BE2C (cell line): ENCODE data around the gene CUEDC1.
A peak's percentile ranks its signal among the peaks of the same experiment; 100 is the strongest.

Experiments
- DNase-seq: peaks from one replicate; pipeline ENCODE4 v3.0.0-alpha.2; 2020
- H3K27me3 ChIP-seq: fragments of 250-450 bp; sonication (Bioruptor Pico); 2 replicates; pipeline ENCODE4 v1.5.1; 2020; ENCODE audit warnings: mild to moderate bottlenecking
- H3K36me3 ChIP-seq: fragments of 250-450 bp; sonication (Bioruptor Pico); 2 replicates; pipeline ENCODE4 v1.5.1; 2020; ENCODE audit warnings: mild to moderate bottlenecking
- H3K4me1 ChIP-seq: fragments of 250-450 bp; sonication (Bioruptor Pico); 2 replicates; pipeline ENCODE4 v1.5.1; 2020
- H3K4me3 ChIP-seq: 2 replicates; pipeline ENCODE4 v1.5.1; 2011; ENCODE audit warnings: low read depth, low read length
- H3K9me3 ChIP-seq: fragments of 250-450 bp; sonication (Bioruptor Pico); 2 replicates; pipeline ENCODE4 v1.5.1; 2020
- TF ChIP-seq, protein P1 (sequence below): IDR thresholded peaks from 2 replicates; pipeline ENCODE4 v1.5.1; 2012; ENCODE audit warnings: mild to moderate bottlenecking, low read depth, low read length

CUEDC1 gene

DNA sequence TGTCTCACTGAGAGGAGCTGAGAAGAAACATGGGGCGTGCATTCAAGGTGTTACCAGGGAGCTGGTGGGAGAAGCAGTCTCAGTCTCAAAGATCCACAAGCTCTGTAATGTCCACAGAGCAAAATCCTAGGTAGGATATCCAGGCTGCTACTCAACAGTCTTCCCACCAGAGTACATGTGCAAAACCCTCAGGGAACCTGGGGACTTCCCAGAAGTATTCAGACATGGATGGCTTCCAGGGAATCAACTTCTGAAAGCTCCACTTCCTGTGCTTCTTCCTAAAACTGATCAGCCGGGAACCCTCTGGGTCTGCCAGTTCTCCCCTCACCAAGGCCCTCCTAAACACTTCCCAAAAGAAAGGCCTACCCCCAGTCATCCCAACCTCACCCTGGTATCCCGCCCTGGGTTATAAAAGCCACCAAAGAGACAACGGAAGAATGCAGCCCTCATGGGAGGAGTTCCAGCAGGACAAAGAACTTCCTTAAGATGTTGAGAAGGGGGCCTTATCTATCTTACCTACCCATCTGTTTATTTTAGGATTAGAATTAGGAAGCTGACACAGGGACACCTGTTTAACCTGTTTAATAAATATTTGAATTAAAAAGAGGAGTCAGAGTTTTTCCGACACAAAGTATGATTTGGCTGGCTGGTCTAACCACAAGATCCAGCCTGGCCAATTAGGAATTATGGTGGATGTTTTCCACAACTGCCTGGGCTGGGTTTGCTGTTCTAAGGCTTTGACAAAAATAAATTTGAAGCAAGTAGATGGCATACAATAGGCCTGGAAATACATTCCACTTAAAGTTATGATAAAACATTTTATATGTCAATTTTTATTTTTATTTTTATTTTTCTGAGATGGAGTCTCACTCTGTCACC is 37.0 kb downstream of the CUEDC1 start:
- no peak for DNase-seq
- Histone ChIP-seq H3K9me3 (no peaks in the 10 kb centered on the region), H3K4me1 (peaks cover 4% of the 10 kb centered on the region; the same call in 1 of the 2 replicates), H3K27me3 (no peaks in the 10 kb centered on the region), H3K4me3 (no peak overlapping the region), H3K36me3 (no peaks in the 10 kb centered on the region)
- TF ChIP-seq, protein P1, sequence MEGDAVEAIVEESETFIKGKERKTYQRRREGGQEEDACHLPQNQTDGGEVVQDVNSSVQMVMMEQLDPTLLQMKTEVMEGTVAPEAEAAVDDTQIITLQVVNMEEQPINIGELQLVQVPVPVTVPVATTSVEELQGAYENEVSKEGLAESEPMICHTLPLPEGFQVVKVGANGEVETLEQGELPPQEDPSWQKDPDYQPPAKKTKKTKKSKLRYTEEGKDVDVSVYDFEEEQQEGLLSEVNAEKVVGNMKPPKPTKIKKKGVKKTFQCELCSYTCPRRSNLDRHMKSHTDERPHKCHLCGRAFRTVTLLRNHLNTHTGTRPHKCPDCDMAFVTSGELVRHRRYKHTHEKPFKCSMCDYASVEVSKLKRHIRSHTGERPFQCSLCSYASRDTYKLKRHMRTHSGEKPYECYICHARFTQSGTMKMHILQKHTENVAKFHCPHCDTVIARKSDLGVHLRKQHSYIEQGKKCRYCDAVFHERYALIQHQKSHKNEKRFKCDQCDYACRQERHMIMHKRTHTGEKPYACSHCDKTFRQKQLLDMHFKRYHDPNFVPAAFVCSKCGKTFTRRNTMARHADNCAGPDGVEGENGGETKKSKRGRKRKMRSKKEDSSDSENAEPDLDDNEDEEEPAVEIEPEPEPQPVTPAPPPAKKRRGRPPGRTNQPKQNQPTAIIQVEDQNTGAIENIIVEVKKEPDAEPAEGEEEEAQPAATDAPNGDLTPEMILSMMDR, result no peak

DNA sequence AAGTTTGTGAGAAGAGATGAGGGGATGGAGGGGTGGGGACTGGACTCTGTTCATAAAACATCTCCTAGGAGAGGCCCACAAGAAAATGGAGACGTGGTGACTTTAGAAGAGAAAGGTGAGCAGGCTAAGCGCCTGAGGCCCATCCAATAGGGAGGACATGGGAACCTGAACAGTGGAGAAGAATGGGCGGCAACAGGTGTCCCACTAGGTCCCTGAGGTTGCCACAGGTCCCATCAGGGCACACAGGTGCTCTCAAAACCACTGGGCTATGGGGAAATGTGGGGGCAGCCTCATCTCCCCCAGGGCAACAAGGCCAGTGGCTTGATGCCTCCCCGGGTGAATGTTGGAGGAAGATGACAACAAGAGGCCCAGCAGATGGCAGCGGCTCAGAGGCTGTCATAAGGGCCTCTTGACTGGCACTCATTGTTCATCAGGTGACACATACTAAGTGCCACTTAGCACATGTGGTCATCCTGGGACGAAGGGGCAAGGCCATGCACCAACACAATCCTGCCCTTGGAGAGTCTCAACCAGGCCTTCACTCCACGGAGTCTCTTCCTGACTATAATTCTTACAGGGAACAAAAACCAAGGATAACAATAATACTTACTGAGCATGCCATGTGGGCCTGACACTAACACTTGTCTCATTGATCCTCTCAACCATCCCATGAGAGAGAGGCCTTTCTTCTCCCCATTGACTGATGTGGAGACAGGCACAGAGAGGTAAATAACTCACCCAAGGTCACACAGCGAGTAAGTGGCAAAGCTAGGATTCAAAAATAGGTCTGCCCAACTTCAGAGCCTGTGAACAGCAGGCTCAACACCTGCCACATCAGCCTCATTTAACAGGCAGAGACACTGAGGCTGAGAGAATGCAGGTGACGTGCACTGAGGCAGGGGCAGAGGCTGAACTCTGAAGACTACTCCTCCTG is 38.0 kb downstream of the CUEDC1 start:
- no peak overlapping the region for H3K4me3 ChIP-seq
- H3K9me3 ChIP-seq, result no peaks in the 10 kb centered on the region
- TF ChIP-seq, protein P1, result peak; percentile 19
- H3K27me3 ChIP-seq, result no peaks in the 10 kb centered on the region
- no peak for DNase-seq
- peaks cover 4% of the 10 kb centered on the region; the same call in 1 of the 2 replicates for H3K4me1 ChIP-seq
- no peaks in the 10 kb centered on the region for H3K36me3 ChIP-seq

GRCh38 chr17:57915985-57916757 is 39.0 kb downstream of the CUEDC1 start:
- Histone ChIP-seq H3K4me3 (no peak overlapping the region), H3K4me1 (peaks cover 4% of the 10 kb centered on the region; the same call in 1 of the 2 replicates), H3K27me3 (no peaks in the 10 kb centered on the region), H3K36me3 (no peaks in the 10 kb centered on the region), H3K9me3 (no peaks in the 10 kb centered on the region)
- no peak for DNase-seq
- TF ChIP-seq, protein P1, result no peak

DNA sequence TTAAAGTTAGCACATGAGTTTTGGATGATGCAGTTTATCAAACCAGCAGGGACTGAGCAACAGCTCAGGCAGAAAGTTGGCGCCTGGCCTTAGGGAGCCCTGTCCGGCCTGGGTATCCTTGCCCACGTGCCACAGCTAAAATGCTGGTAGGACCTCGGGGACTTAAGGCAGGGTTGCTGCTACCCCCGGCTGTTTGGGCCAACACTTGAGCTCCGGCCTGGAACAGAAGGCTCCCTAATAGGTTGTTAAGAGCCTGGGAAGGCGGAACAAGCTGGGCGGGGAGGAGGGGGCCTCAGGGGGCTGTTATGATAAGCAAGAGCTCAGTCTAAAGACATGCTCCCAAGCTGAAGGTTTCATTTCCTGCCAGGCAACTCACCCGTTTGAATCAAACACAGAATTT is 39.7 kb downstream of the CUEDC1 start:
- peaks cover 4% of the 10 kb centered on the region; the same call in 1 of the 2 replicates for H3K4me1 ChIP-seq
- no peak for DNase-seq
- no peaks in the 10 kb centered on the region for H3K36me3 ChIP-seq
- H3K4me3 ChIP-seq, result no peak overlapping the region
- H3K9me3 ChIP-seq, result no peaks in the 10 kb centered on the region
- TF ChIP-seq, protein P1, result no peak
- H3K27me3 ChIP-seq, result no peaks in the 10 kb centered on the region

DNA sequence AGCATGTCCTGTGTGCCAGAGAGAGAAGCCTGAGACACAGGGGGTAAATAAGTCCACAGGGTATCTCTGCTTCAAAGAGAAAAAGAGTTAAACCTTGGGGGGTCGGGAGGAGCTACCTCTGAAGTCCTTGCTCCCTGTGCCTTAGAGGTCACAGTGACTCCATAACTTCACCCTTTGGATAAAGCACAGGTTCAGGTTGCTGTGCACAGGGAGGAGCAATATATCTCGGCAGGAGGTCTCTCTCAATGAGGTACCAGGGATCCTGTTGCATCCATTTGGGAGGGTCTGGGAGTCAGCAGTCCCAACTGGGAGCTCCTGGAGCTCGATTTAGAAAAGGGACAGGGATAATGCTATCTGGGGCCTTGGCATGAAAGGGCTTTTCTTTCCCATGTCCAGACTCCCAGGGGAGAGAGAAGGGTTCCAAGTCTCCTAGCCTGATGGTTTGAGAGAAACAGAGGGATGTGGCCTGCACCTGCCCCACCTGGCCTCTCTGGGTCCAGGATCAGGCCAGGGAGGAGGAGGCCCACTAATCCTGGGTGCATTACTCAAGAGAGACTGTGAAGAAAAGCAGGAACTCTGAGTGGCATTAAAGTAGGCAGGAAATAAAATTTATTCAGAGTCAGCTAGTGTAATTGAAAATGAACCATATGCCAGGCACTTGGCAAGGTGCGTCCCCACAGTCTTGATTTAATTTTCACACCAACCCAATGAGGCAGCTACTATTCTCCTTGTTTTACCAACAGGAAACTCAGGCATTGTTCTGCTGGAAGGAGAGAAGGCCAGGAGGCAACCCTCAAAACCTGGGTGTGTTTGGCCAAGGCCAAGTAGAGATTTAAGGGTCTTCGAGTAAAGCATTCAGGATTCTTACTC is 40.7 kb downstream of the CUEDC1 start:
- Histone ChIP-seq H3K27me3 (no peaks in the 10 kb centered on the region), H3K36me3 (no peaks in the 10 kb centered on the region), H3K9me3 (no peaks in the 10 kb centered on the region), H3K4me3 (no peak overlapping the region), H3K4me1 (peaks cover 4% of the 10 kb centered on the region; the same call in 1 of the 2 replicates)
- DNase-seq, result no peak
- TF ChIP-seq, protein P1, result no peak
